SK-N-SH treated with all-trans-retinoic acid at 6 μM for 48 hours (cell line): ENCODE results near the gene CALB2.

Source experiments
- ATAC-seq: fragments of 200-7000 bp; cut with Tn5 transposase; 3 replicates; pipeline ENCODE4 v1.9.1; 2020; ENCODE audit warnings: mild to moderate bottlenecking, moderate library complexity
- BACH2 ChIP-seq: fragments of 250-450 bp; sonication (Bioruptor Pico); IDR thresholded peaks from 2 replicates; pipeline ENCODE4 v1.9.0; 2021; ENCODE audit warnings: mild to moderate bottlenecking, borderline replicate concordance
- CREB5 ChIP-seq: fragments of 250-450 bp; sonication (Bioruptor Pico); IDR thresholded peaks from 2 replicates; pipeline ENCODE4 v1.5.1; 2020; ENCODE audit warnings: low read depth, mild to moderate bottlenecking, moderate library complexity
- CSDC2 ChIP-seq: fragments of 250-450 bp; sonication (Bioruptor Pico); IDR thresholded peaks from 2 replicates; pipeline ENCODE4 v1.5.0; 2020; ENCODE audit warnings: mild to moderate bottlenecking, moderate library complexity
- ESRRG ChIP-seq: fragments of 250-450 bp; sonication (Bioruptor Pico); IDR thresholded peaks from 2 replicates; pipeline ENCODE4 v1.6.1; 2021; ENCODE audit warnings: mild to moderate bottlenecking
- GLIS3 ChIP-seq: fragments of 250-450 bp; sonication (Bioruptor Pico); IDR thresholded peaks from 2 replicates; pipeline ENCODE4 v1.5.0; 2020; ENCODE audit warnings: mild to moderate bottlenecking, moderate library complexity
- ISL1 ChIP-seq: fragments of 250-450 bp; sonication (Bioruptor Pico); IDR thresholded peaks from 2 replicates; pipeline ENCODE4 v2.1.2; 2022; ENCODE audit warnings: mild to moderate bottlenecking, moderate library complexity
- OSR1 ChIP-seq: fragments of 250-450 bp; sonication (Bioruptor Pico); IDR thresholded peaks from 2 replicates; pipeline ENCODE4 v1.8.0; 2022; ENCODE audit warnings: moderate library complexity, mild to moderate bottlenecking, inconsistent platforms
- PPARA ChIP-seq: fragments of 250-450 bp; sonication (Bioruptor Pico); IDR thresholded peaks from 2 replicates; pipeline ENCODE4 v1.5.0; 2020; ENCODE audit warnings: mild to moderate bottlenecking, borderline replicate concordance
- RARB ChIP-seq: fragments of 250-450 bp; sonication (Bioruptor Pico); IDR thresholded peaks from 2 replicates; pipeline ENCODE4 v1.8.0; 2021; ENCODE audit warnings: mild to moderate bottlenecking, moderate library complexity
- SNAI2 ChIP-seq: fragments of 250-450 bp; sonication (Bioruptor Pico); IDR thresholded peaks from 2 replicates; pipeline ENCODE4 v1.5.0; 2020; ENCODE audit warnings: mild to moderate bottlenecking, moderate library complexity
- TCF4 ChIP-seq: fragments of 250-450 bp; sonication (Bioruptor Pico); IDR thresholded peaks from 2 replicates; pipeline ENCODE4 v1.8.0; 2021; ENCODE audit warnings: mild to moderate bottlenecking, moderate library complexity, borderline replicate concordance
- TOX ChIP-seq: fragments of 250-450 bp; sonication (Bioruptor Pico); IDR thresholded peaks from 2 replicates; pipeline ENCODE4 v1.8.0; 2021; ENCODE audit warnings: mild to moderate bottlenecking, moderate library complexity, borderline replicate concordance
- ZC3H10 ChIP-seq: fragments of 250-450 bp; sonication (Bioruptor Pico); IDR thresholded peaks from 2 replicates; pipeline ENCODE4 v1.5.1; 2021; ENCODE audit warnings: mild to moderate bottlenecking, moderate library complexity
- ZFP3 ChIP-seq: fragments of 250-450 bp; sonication (Bioruptor Pico); IDR thresholded peaks from 2 replicates; pipeline ENCODE4 v1.5.0; 2020; ENCODE audit warnings: mild to moderate bottlenecking, moderate library complexity
- ZNF565 ChIP-seq: fragments of 450-650 bp; formaldehyde crosslinking; conservative IDR thresholded peaks from 2 replicates; pipeline ENCODE4 v1.5.0; 2020; ENCODE audit warnings: low read depth, mild to moderate bottlenecking, moderate library complexity
- ZNF8 ChIP-seq: fragments of 450-650 bp; formaldehyde crosslinking; IDR thresholded peaks from 2 replicates; pipeline ENCODE4 v1.5.0; 2020; ENCODE audit warnings: mild to moderate bottlenecking, moderate library complexity
- TF ChIP-seq, protein P1 (sequence below): fragments of 250-450 bp; sonication (Bioruptor Pico); IDR thresholded peaks from 2 replicates; pipeline ENCODE4 v1.8.0; 2021; ENCODE audit warnings: low read depth, mild to moderate bottlenecking, moderate library complexity, borderline replicate concordance
- TF ChIP-seq, protein P2 (sequence below): fragments of 250-450 bp; sonication (Bioruptor Pico); IDR thresholded peaks from 2 replicates; pipeline ENCODE4 v1.5.1; 2021; ENCODE audit warnings: mild to moderate bottlenecking, moderate library complexity
- TF ChIP-seq, protein P3 (sequence below): fragments of 250-450 bp; sonication (Bioruptor Pico); IDR thresholded peaks from 2 replicates; pipeline ENCODE4 v1.8.0; 2020; ENCODE audit warnings: mild to moderate bottlenecking, moderate library complexity, borderline replicate concordance

CALB2 gene

DNA sequence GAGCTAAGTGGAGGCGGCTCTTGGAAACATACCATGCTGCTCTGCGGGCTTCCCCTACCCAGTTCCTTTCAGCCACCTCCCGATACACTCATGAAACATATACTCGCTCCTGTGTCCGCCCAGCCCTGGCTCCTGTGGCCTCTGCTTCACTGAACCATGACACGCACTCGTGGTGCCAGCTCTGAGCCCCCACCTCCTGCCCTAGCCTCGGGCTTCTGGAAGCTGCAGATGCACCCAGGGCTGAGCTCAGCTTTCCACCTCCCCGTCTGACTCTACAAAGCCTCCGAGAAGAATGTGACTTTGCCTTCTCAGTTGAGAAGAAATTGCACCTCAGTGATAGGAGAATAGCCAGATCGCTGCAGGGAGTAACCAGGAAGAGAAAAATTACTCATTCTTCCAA, 11.0 kb downstream of the CALB2 start:
- ATAC-seq, result no peak
- TF ChIP-seq TCF4 (no peak), ZNF8 (CRISPR knock-in tag) (no peak), RARB (CRISPR knock-in tag) (no peak), OSR1 (no peak), PPARA (CRISPR knock-in tag) (no peak), BACH2 (CRISPR knock-in tag) (no peak), CSDC2 (CRISPR knock-in tag) (no peak), GLIS3 (CRISPR knock-in tag) (no peak), ISL1 (no peak), ESRRG (no peak), TOX (CRISPR knock-in tag) (no peak), ZNF565 (CRISPR knock-in tag) (no peak), CREB5 (CRISPR knock-in tag) (no peak), SNAI2 (no peak)
- TF ChIP-seq, protein P1, sequence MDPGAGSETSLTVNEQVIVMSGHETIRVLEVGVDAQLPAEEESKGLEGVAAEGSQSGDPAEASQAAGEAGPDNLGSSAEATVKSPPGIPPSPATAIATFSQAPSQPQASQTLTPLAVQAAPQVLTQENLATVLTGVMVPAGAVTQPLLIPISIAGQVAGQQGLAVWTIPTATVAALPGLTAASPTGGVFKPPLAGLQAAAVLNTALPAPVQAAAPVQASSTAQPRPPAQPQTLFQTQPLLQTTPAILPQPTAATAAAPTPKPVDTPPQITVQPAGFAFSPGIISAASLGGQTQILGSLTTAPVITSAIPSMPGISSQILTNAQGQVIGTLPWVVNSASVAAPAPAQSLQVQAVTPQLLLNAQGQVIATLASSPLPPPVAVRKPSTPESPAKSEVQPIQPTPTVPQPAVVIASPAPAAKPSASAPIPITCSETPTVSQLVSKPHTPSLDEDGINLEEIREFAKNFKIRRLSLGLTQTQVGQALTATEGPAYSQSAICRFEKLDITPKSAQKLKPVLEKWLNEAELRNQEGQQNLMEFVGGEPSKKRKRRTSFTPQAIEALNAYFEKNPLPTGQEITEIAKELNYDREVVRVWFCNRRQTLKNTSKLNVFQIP (CRISPR knock-in tag), result no peak
- TF ChIP-seq, protein P2, sequence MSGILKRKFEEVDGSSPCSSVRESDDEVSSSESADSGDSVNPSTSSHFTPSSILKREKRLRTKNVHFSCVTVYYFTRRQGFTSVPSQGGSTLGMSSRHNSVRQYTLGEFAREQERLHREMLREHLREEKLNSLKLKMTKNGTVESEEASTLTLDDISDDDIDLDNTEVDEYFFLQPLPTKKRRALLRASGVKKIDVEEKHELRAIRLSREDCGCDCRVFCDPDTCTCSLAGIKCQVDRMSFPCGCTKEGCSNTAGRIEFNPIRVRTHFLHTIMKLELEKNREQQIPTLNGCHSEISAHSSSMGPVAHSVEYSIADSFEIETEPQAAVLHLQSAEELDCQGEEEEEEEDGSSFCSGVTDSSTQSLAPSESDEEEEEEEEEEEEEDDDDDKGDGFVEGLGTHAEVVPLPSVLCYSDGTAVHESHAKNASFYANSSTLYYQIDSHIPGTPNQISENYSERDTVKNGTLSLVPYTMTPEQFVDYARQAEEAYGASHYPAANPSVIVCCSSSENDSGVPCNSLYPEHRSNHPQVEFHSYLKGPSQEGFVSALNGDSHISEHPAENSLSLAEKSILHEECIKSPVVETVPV (CRISPR knock-in tag), result no peak

GRCh38 chr16:71371237-71371636, 12.7 kb downstream of the CALB2 start:
- TF ChIP-seq GLIS3 (CRISPR knock-in tag) (no peak), CSDC2 (CRISPR knock-in tag) (no peak), CREB5 (CRISPR knock-in tag) (no peak), OSR1 (no peak), PPARA (CRISPR knock-in tag) (no peak), BACH2 (CRISPR knock-in tag) (no peak), ZNF8 (CRISPR knock-in tag) (no peak), ESRRG (no peak), ZC3H10 (CRISPR knock-in tag) (no peak), SNAI2 (no peak), TOX (CRISPR knock-in tag) (no peak), TCF4 (no peak), ZFP3 (CRISPR knock-in tag) (no peak)
- TF ChIP-seq, protein P3, sequence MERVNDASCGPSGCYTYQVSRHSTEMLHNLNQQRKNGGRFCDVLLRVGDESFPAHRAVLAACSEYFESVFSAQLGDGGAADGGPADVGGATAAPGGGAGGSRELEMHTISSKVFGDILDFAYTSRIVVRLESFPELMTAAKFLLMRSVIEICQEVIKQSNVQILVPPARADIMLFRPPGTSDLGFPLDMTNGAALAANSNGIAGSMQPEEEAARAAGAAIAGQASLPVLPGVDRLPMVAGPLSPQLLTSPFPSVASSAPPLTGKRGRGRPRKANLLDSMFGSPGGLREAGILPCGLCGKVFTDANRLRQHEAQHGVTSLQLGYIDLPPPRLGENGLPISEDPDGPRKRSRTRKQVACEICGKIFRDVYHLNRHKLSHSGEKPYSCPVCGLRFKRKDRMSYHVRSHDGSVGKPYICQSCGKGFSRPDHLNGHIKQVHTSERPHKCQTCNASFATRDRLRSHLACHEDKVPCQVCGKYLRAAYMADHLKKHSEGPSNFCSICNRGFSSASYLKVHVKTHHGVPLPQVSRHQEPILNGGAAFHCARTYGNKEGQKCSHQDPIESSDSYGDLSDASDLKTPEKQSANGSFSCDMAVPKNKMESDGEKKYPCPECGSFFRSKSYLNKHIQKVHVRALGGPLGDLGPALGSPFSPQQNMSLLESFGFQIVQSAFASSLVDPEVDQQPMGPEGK (CRISPR knock-in tag), result no peak
- TF ChIP-seq, protein P2 (CRISPR knock-in tag), result no peak
- TF ChIP-seq, all 23 proteins: peak for 0
- no peak for ATAC-seq

GRCh38 chr16:71373073-71373472, 14.6 kb downstream of the CALB2 start:
- TF ChIP-seq, protein P1 (CRISPR knock-in tag), result no peak
- no peak for TF ChIP-seq OSR1
- TF ChIP-seq, protein P3 (CRISPR knock-in tag), result no peak
- no peak for TF ChIP-seq ISL1
- TF ChIP-seq, protein P2 (CRISPR knock-in tag), result no peak
- no peak for TF ChIP-seq CREB5 (CRISPR knock-in tag)
- ATAC-seq, result no peak
